Measurements from ENCODE around the gene ARMS2.

DNA sequence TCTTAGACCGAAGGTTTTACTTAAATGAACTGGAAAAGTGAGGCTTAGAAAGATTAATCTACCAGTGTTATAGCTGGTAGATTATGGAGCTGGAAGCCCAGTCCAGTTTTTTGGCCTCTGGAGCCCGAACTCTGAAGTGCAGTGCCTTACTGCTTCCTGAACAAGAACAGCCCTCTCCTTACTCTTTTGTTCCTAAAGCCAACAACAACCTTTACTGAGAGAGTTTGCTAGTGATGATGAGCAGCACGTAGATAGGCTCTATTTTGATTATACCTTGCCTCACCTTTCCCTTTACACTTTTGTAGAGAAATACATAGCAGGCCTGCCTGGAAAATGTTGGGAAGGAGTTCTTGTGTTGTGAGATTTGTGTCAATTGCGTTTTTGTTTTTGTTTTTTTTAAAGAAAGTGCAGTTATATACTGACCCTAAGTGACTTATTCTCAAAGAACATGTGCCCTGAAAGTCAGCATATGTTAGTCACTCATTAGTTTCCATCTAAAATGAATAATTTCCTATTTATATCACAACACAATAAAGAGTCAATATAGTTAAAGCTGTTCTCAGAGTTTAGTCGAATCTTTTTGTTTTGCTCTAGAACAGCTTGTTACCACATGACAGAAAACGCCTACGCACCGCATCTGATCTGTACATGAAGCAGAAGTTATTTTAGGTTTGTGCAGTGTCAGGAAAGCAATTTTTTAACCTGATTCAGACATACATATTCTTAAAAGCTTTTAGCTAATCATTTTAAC, 46.9 kb upstream of the ARMS2 start:
- TF ChIP-seq, protein P1, sequence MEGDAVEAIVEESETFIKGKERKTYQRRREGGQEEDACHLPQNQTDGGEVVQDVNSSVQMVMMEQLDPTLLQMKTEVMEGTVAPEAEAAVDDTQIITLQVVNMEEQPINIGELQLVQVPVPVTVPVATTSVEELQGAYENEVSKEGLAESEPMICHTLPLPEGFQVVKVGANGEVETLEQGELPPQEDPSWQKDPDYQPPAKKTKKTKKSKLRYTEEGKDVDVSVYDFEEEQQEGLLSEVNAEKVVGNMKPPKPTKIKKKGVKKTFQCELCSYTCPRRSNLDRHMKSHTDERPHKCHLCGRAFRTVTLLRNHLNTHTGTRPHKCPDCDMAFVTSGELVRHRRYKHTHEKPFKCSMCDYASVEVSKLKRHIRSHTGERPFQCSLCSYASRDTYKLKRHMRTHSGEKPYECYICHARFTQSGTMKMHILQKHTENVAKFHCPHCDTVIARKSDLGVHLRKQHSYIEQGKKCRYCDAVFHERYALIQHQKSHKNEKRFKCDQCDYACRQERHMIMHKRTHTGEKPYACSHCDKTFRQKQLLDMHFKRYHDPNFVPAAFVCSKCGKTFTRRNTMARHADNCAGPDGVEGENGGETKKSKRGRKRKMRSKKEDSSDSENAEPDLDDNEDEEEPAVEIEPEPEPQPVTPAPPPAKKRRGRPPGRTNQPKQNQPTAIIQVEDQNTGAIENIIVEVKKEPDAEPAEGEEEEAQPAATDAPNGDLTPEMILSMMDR (conservative IDR thresholded peaks at IDR 0.05 in 1 of 2, IDR thresholded peaks at IDR 0.05 in 1 of 2; ENCODE audit: low read depth in 1 of 2, low read length in 2 of 2) = no peak
- TF ChIP-seq EZH2 (IDR thresholded peaks at IDR 0.05; ENCODE audit: low read length, missing control alignments) = no peak
